GM23338 (cell line): ENCODE measurements around the gene IER5L.

Experiments used
- CREB1 ChIP-seq: fragments of 250-450 bp; sonication (Bioruptor Pico); IDR thresholded peaks from 2 replicates; pipeline ENCODE4 v1.5.0; 2020; ENCODE audit warnings: low read depth, mild to moderate bottlenecking, moderate library complexity
- EZH2 ChIP-seq: fragments of 200-600 bp; sonication (generic); IDR thresholded peaks from one replicate; pipeline ENCODE4 v1.8.0; 2017; ENCODE audit warnings: antibody characterized with exemption, mild to moderate bottlenecking, low read depth; ENCODE audit not compliant: unreplicated experiment
- EZH2phosphoT487 ChIP-seq: fragments of 200-600 bp; sonication (generic); IDR thresholded peaks from one replicate; pipeline ENCODE4 v1.8.1; 2018; ENCODE audit warnings: antibody characterized with exemption; ENCODE audit not compliant: unreplicated experiment
- JUNB ChIP-seq: IDR thresholded peaks from one replicate; pipeline ENCODE4 v1.6.1; 2016; ENCODE audit warnings: antibody characterized with exemption; ENCODE audit not compliant: unreplicated experiment
- NANOG ChIP-seq: IDR thresholded peaks from 2 replicates; pipeline ENCODE4 v1.6.1; 2016; ENCODE audit warnings: antibody characterized with exemption, borderline replicate concordance
- POLR2AphosphoS5 ChIP-seq: IDR thresholded peaks from 2 replicates; pipeline ENCODE4 v1.6.1; 2016; ENCODE audit warnings: antibody characterized with exemption, low read depth
- STAT1 ChIP-seq: IDR thresholded peaks from one replicate; pipeline ENCODE4 v1.6.1; 2016; ENCODE audit warnings: antibody characterized with exemption; ENCODE audit not compliant: unreplicated experiment
- ZNF114 ChIP-seq: fragments of 250-450 bp; sonication (Bioruptor Pico); IDR thresholded peaks from 2 replicates; pipeline ENCODE4 v1.5.0; 2020; ENCODE audit warnings: mild to moderate bottlenecking, moderate library complexity
- TF ChIP-seq, protein P1 (sequence below): IDR thresholded peaks from one replicate; pipeline ENCODE4 v1.6.1; 2018; ENCODE audit warnings: antibody characterized with exemption; ENCODE audit not compliant: unreplicated experiment
- TF ChIP-seq, protein P2 (sequence below), 2 experiments: fragments of 200-600 bp in 1 of 2; sonication (generic) in 1 of 2; conservative IDR thresholded peaks; 2 replicates each; pipeline versions ENCODE4 v1.5.1 to v1.6.1; 2016 to 2017; ENCODE audit warnings: antibody characterized with exemption in 2 of 2, low read depth in 2 of 2, mild to moderate bottlenecking in 2 of 2, moderate library complexity in 1 of 2
- TF ChIP-seq, protein P3 (sequence below): IDR thresholded peaks from 2 replicates; pipeline ENCODE4 v1.6.1; 2016; ENCODE audit warnings: antibody characterized with exemption

DNA sequence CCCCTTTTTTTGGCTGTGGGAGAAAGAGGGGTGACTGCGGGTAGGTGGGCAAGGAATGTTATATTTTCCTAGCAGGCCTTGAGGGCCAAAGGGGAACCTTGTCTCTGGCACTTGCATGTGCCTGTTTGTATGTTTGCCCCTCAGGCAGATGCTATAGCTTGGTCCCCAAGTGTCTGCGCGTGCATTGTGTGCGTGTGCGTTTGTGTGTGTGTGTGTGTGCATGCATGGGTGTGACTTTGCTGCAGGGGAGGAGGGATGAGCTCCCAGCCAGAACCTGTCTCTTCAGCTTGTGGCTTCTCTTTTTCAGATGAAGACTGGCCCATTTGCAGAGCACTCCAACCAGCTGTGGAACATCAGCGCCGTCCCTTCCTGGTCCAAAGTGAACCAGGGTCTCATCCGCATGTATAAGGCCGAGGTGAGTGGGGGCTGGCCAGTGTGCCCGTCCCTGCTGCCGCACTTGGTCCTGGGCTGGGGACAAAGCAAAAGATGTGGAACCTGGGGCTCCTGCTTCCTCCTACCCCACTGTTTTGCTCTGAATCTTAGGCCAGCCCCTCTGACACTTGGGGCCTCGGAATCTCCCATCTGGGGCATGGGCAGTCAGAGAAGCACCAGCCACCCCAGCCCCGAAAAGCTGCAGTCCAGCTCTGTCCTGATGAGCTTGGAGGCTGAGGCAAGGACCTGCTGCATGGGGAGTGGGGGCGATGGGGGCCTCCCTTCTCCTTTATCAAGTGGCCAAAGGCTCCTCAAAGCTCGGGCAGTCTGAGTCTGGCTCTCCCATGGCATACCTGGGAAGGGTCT, 35.7 kb downstream of the IER5L start:
- TF ChIP-seq, protein P1, sequence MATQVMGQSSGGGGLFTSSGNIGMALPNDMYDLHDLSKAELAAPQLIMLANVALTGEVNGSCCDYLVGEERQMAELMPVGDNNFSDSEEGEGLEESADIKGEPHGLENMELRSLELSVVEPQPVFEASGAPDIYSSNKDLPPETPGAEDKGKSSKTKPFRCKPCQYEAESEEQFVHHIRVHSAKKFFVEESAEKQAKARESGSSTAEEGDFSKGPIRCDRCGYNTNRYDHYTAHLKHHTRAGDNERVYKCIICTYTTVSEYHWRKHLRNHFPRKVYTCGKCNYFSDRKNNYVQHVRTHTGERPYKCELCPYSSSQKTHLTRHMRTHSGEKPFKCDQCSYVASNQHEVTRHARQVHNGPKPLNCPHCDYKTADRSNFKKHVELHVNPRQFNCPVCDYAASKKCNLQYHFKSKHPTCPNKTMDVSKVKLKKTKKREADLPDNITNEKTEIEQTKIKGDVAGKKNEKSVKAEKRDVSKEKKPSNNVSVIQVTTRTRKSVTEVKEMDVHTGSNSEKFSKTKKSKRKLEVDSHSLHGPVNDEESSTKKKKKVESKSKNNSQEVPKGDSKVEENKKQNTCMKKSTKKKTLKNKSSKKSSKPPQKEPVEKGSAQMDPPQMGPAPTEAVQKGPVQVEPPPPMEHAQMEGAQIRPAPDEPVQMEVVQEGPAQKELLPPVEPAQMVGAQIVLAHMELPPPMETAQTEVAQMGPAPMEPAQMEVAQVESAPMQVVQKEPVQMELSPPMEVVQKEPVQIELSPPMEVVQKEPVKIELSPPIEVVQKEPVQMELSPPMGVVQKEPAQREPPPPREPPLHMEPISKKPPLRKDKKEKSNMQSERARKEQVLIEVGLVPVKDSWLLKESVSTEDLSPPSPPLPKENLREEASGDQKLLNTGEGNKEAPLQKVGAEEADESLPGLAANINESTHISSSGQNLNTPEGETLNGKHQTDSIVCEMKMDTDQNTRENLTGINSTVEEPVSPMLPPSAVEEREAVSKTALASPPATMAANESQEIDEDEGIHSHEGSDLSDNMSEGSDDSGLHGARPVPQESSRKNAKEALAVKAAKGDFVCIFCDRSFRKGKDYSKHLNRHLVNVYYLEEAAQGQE: no peak
- TF ChIP-seq, protein P2, sequence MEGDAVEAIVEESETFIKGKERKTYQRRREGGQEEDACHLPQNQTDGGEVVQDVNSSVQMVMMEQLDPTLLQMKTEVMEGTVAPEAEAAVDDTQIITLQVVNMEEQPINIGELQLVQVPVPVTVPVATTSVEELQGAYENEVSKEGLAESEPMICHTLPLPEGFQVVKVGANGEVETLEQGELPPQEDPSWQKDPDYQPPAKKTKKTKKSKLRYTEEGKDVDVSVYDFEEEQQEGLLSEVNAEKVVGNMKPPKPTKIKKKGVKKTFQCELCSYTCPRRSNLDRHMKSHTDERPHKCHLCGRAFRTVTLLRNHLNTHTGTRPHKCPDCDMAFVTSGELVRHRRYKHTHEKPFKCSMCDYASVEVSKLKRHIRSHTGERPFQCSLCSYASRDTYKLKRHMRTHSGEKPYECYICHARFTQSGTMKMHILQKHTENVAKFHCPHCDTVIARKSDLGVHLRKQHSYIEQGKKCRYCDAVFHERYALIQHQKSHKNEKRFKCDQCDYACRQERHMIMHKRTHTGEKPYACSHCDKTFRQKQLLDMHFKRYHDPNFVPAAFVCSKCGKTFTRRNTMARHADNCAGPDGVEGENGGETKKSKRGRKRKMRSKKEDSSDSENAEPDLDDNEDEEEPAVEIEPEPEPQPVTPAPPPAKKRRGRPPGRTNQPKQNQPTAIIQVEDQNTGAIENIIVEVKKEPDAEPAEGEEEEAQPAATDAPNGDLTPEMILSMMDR (conservative IDR thresholded peaks at IDR 0.05; ENCODE audit: low read depth in 2 of 2): no peak
- TF ChIP-seq EZH2 (no peak), POLR2AphosphoS5 (no peak), ZNF114 (CRISPR knock-in tag) (no peak), JUNB (no peak), NANOG (no peak), EZH2phosphoT487 (no peak), STAT1 (no peak), CREB1 (CRISPR knock-in tag) (no peak)
- TF ChIP-seq, protein P3, sequence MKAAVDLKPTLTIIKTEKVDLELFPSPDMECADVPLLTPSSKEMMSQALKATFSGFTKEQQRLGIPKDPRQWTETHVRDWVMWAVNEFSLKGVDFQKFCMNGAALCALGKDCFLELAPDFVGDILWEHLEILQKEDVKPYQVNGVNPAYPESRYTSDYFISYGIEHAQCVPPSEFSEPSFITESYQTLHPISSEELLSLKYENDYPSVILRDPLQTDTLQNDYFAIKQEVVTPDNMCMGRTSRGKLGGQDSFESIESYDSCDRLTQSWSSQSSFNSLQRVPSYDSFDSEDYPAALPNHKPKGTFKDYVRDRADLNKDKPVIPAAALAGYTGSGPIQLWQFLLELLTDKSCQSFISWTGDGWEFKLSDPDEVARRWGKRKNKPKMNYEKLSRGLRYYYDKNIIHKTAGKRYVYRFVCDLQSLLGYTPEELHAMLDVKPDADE: no peak
